Stimulated activated naive CD4-positive, alpha-beta T cell treated with Interleukin-2 at 50 U/mL for 16 hours (primary cell): ENCODE data around the gene JSRP1.
"Not testable (repeated sequence)": the region's sequence is repeated elsewhere in the genome, so short reads cannot be mapped to it uniquely, and the experiment has no call there.

Source experiments
- DNase-seq: peaks from one replicate; lab custom pipeline; 2025; lab: John Stamatoyannopoulos, UW

Gene JSRP1

DNA sequence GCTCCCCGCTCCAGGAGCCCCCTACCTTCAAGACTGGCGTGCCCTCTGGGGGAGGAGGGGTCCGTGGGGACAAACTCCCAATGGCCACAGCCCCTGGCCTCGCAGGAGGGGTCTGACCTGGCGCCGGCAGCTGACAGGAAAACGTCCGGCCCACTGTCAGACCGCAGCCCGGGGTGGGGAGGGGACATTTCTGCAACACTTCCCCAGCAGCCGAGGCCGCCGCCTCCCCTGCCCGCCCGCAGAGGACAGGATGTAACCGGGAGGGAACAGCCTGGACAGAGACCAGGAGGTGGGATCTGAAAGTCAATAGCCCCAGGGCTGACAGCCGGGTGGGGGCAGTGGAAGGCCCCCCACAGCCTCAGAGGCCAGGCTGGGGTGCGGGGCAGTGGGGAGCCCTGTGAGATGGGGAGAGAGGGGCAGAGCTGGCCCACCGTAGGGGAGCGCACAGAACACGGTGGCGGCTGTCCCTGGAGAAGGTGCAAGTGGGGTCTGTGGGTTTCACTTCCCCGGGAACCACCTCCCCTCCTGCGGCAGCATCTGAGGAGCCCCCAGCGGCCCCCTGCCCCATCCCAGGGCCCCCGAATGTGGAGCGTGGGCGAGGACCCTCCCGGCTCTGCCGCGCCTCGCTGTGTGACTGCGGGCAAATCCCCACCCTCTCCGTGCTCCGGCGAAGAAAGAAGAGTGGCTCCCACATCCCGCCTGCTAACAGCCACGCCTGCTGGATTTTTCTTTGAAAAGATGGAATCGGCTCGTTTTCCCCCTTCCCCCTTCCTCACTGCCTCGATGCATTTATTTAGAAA lies 26.0 kb upstream of the JSRP1 start, which contains the start of gene PEAK3:
PEAK3 (minus strand) TSS at position 114 of the 800 bp plus-strand sequence. CDS start 1,244 bp downstream, outside the sequence.
- DNase-seq: no peak

DNA sequence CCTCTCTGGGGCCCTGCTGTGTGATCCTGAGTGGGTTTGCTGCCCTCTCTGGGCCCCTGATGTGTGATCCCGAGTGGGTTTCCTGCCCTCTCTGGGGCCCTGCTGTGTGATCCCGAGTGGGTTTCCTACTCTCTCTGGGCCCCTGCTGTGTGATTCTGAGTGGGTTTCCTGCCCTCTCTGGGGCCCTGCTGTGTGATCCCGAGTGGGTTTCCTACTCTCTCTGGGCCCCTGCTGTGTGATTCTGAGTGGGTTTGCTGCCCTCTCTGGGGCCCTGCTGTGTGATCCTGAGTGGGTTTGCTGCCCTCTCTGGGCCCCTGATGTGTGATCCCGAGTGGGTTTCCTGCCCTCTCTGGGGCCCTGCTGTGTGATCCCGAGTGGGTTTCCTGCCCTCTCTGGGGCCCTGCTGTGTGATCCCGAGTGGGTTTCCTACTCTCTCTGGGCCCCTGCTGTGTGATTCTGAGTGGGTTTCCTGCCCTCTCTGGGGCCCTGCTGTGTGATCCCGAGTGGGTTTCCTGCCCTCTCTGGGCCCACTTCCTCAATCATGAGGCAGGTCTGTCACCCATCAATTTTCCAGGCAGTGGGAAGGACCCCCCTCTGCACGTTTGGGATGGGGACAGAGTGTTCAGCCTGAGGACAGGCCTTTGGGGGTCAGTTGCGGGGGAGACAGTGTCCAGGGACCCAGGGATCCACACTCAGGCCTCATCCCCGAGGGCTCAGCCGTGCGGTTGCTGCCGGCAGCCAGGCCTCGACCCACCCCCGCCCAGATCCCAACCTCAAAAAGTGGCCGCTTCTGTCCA lies 25.2 kb upstream of the JSRP1 start:
- not testable (repeated sequence) for DNase-seq

- no peak for DNase-seq
Measured at GRCh38 chr19:2280633-2281264, 24.5 kb upstream of the JSRP1 start.

GRCh38 chr19:2278459-2279158 lies 22.4 kb upstream of the JSRP1 start:
- no peak for DNase-seq

DNA sequence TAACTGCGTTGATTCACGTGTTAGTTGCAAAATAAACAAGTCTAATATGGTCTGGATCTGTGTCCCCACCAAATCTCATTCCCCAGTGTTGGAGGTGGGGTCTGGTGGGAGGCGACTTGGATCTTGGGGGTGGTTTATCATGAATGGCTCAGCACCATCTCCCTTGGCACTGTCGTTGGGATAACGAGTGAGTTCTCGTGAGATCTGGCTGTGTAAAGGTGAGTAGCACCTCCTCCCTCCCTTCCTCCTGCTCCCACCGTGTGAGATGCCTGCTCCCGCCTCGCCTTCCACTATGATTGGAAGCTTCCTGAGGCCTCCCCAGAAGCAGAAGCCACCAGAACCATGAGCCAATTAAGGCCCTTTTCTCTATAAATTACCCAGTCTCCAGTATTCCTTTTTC lies 20.9 kb upstream of the JSRP1 start:
- no peak for DNase-seq

DNA sequence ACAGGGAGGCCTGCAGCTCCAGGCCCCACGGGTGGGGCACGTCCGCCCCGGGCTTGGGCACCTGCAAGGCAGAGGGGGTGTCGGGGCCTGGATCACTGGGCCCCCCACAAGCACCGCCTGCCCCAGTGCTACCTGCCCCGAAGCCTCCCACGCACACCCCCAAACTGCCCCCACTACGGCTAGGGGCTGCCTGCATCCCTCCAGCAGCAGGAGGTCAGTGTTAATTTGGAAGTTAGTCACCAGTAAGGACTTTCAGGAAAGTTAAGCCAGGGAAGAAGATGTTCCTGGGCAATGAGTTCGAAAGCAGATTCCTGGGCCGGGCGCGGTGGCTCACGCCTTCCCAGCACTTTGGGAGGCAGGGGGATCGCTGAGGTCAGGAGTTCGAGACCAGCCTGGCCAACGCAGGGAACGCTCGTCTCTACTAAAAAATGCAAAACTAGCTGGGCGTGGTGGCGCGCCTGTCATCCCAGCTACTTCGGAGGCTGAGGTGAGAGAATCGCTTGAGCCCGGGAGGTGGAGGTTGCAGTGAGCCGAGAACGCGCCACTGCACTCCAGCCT lies 20.3 kb upstream of the JSRP1 start:
- DNase-seq: no peak

DNA sequence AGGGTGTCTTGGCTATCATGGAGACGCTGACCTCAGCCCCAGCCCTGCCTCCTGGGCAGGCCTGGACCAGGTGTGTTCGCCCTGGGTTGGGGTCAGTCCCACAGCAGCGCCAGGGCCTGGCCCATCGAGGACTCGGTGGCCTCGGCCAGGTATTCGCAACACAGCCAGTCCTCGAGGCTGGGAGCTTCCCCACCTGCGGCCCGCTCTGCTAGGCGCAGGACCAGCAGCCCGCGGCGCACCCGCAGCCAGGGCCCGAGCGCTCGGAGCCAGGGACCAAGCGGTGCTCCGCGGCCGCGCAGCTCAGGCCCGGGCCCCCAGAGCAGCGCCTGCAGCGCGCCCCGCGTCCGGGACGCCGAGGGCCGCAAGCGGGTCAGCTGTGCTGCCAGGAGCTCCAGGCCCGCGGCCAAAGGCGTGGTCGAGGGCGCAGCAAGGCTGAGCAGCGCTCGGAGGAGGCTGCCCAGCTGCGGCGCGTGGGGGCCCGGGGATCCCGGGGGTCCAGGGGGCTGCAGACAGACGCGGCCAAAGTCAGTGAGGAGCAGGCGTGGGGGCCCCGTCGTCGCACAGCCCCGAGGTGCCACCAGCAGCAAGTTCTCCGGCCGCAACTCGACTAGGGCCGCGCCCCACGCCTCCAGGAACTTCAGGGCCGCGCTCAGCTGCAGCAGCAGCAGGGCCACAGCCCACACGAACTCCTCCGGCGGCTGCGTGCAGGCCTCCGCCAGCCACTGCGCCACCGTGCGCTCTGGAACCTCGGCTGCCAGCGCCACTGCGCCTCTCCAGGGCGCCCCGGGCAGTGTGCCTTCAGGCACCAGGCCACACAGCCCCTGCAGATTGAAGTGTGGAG lies 19.6 kb upstream of the JSRP1 start:
- no peak for DNase-seq

- no peak for DNase-seq
Measured at GRCh38 chr19:2274931-2275535, 18.8 kb upstream of the JSRP1 start.

GRCh38 chr19:2274185-2274711 lies 18.0 kb upstream of the JSRP1 start:
- no peak for DNase-seq

- DNase-seq: peak; percentile 62
Measured at GRCh38 chr19:2273356-2274184, 17.4 kb upstream of the JSRP1 start.

DNA sequence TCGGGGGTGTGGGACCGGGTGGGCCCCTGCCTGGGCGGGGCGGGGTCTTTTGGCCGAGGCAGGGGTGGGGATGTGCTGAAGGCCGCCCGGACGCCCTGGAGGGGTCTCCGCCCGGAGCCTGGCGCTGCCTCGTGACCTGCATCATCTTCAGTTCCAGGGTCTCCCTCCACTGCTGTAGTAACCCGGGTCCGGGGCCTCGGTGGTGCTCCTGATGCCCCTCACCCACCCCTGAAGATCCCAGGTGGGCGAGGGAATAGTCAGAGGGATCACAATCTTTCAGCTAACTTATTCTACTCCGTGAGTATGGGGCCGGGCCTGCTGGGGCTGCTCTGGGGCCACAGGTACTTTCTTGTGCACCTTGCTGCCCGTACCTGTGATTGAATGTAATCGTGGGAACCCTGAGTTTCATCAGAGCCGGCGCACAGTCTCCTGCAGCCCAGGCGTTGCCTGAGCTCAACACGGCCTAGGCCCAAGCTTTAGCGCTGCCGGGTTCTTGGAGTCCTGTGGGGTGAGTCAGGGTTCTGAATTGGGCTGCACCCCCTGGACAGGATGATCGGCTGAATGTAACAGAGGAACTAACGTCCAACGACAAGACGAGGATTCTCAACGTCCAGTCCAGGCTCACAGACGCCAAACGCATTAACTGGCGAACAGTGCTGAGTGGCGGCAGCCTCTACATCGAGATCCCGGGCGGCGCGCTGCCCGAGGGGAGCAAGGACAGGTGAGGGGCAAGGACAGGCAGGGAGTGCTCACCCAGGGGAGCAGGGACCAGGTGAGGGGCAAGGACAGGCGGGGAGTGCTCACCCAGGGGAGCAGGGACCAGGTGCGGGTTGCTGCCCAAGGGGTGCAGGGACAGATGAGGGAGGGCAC lies 15.3 kb upstream of the JSRP1 start:
- DNase-seq: peak; percentile 20

- peak; percentile 78 for DNase-seq
Measured at GRCh38 chr19:2270423-2271233, 14.4 kb upstream of the JSRP1 start.

GRCh38 chr19:2270157-2270422 lies 13.9 kb upstream of the JSRP1 start:
- peak; percentile 40 for DNase-seq

DNA sequence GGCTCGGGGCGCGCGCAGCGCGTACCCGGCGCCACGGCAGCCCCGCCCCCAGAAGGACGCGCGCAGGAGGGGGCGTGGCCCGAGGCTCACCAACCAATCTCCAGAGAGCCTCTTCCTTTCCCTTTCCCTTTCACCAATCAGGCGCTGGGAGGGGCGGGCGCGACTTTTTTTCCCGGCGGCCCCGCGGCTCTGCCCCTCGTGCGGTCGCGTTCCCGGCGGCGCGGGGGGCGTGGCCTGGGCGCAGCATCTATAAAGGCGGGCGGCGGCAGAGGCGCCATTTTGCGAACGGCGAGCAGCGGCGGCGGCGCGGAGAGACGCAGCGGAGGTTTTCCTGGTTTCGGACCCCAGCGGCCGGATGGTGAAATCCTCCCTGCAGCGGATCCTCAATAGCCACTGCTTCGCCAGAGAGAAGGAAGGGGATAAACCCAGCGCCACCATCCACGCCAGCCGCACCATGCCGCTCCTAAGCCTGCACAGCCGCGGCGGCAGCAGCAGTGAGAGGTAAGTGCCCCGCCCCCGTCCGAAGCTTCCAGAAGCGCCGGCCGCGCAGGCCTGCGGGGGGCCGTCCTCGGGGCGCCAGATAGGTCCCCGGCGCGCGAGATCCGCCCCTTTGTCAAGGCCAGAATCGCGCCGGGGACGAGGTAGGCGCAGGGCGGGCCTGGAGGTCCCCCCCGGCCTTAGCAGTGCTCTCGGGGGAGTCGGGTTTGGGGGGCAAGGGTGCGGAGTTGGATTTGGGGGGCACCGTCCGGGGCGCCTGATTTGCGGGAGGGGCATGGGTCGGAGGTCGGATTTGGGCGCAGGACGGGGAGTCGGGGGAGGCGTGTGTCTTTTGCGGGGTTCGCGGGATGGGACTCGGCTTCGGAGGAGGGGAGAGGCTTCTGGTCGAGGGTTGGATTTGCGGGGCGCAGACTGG lies 13.3 kb upstream of the JSRP1 start:
- peak; percentile 97 for DNase-seq

- no peak for DNase-seq
Measured at GRCh38 chr19:2268861-2269243, 12.6 kb upstream of the JSRP1 start.

- DNase-seq: no peak
Measured at GRCh38 chr19:2268480-2268830, 12.2 kb upstream of the JSRP1 start.
